ENCODE measurements around the gene GLO1. TPM values are rescaled to one million over a fixed set of nuclear protein-coding genes. Genes with fewer than 3 reads are reported as not detected.

The GLO1 gene
- total RNA-seq, 4 donors from 2014 or later = 90.0 to 105 (median 96.7) TPM

DNA sequence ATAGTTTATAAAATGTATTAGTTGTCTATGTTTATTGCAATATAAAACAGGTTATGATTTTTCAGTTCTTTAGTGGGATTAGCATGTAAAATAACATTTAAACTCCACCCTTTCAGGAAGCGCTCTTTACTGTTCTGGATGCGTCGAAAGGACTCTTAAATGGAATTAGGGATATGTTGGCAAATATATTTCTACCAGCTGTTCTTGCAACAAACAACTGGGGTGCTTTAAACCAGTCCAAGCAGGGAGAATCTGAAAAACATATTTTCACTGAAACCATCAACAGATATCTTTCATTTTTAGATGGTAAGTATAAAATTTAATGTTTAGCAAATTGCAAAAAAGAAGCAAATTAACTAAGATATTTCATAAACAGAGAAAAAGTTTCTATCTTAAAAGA, 34.0 kb upstream of the GLO1 start:
- Histone ChIP-seq H3K4me1 (no peaks in the 10 kb centered on the region), H3K36me3 (no peaks in the 10 kb centered on the region), H3K9me3 (no peaks in the 10 kb centered on the region), H3K4me3 (replicated peaks in 1 of 3) (no peak overlapping the region), H3K27me3 (no peaks in the 10 kb centered on the region), H3K27ac (no peak overlapping the region)
- no peak for TF ChIP-seq POLR2A (IDR thresholded peaks at IDR 0.05)
- TF ChIP-seq, protein P1, sequence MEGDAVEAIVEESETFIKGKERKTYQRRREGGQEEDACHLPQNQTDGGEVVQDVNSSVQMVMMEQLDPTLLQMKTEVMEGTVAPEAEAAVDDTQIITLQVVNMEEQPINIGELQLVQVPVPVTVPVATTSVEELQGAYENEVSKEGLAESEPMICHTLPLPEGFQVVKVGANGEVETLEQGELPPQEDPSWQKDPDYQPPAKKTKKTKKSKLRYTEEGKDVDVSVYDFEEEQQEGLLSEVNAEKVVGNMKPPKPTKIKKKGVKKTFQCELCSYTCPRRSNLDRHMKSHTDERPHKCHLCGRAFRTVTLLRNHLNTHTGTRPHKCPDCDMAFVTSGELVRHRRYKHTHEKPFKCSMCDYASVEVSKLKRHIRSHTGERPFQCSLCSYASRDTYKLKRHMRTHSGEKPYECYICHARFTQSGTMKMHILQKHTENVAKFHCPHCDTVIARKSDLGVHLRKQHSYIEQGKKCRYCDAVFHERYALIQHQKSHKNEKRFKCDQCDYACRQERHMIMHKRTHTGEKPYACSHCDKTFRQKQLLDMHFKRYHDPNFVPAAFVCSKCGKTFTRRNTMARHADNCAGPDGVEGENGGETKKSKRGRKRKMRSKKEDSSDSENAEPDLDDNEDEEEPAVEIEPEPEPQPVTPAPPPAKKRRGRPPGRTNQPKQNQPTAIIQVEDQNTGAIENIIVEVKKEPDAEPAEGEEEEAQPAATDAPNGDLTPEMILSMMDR (IDR thresholded peaks at IDR 0.05) = no peak
- intact Hi-C loops (cut with DNase I) = no loop called here
- no peak for DNase-seq
- 93 to 94% methylated on average over 3 of the region's 3 CpGs for whole genome bisulfite sequencing, 2 donors

DNA sequence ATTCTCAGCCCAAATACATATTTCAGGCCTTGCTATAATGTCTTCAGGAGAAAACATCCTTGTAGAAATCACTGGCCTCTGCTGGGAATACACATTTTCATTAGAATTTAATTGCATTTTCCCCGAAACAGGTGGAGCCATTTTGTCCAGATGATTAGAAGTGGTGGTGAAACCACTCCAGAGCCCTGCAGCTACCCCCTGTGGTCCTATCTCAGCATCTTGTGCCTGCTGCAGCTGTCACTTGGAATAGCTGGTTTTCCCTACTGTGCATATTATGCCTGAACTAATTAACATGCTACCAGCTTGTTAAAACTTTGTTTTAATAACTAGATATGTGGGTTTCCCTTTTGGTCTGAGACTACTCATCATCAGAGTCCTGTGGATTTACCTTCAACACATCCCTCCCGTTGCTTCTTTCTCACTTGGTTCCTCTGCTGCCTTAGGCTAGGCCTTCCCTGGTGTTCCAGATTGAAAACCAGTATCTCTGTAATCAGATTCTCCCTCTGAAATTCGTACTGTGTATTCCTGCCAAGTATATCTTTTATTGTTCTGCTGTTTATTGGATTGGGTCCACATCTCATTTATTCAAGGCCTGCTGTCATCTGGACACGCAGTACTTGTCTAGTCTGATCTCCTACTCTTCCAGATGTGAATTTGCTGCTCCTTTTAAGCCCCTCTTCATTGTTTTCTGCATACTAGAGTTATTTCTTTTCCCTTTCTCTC, 27.4 kb upstream of the GLO1 start:
- Histone ChIP-seq H3K36me3 (no peaks in the 10 kb centered on the region), H3K9me3 (no peaks in the 10 kb centered on the region), H3K27me3 (no peaks in the 10 kb centered on the region), H3K4me1 (no peaks in the 10 kb centered on the region), H3K4me3 (replicated peaks in 1 of 3) (no peak overlapping the region), H3K27ac (no peak overlapping the region)
- intact Hi-C loops (cut with DNase I) = no loop called here
- DNase-seq = no peak
- 70 to 71% methylated on average over 4 of the region's 4 CpGs for WGBS, 2 donors
- TF ChIP-seq, protein P1 (IDR thresholded peaks at IDR 0.05) = no peak
- TF ChIP-seq POLR2A (IDR thresholded peaks at IDR 0.05) = no peak

DNA sequence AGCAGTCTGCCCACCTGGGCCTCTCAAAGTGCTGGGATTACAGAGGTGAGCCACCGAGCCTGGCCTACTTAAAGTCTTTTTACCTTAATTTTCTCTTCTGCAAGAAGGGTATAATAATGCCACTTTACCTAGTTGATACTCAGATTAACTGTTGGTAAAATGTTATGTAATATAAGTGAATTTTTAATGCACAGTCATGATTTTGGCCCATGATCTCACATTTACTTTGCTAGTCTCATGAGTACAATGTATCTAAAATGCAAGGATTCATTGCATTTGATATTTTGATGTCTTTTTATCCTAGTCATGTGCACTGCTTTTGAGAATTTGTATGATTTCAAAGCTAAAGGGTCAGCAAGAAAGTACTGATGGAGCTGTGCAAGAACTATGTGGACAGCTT, 25.3 kb upstream of the GLO1 start:
- WGBS, 2 donors = 89 to 92% methylated on average over 1 of the region's 1 CpG
- Histone ChIP-seq H3K27me3 (no peaks in the 10 kb centered on the region), H3K27ac (no peak overlapping the region), H3K36me3 (no peaks in the 10 kb centered on the region), H3K4me3 (replicated peaks in 1 of 3) (no peak overlapping the region), H3K4me1 (no peaks in the 10 kb centered on the region), H3K9me3 (no peaks in the 10 kb centered on the region)
- TF ChIP-seq, protein P1 (IDR thresholded peaks at IDR 0.05) = no peak
- TF ChIP-seq POLR2A (IDR thresholded peaks at IDR 0.05) = no peak
- no peak for DNase-seq
- intact Hi-C loops (cut with DNase I) = no loop called here

DNA sequence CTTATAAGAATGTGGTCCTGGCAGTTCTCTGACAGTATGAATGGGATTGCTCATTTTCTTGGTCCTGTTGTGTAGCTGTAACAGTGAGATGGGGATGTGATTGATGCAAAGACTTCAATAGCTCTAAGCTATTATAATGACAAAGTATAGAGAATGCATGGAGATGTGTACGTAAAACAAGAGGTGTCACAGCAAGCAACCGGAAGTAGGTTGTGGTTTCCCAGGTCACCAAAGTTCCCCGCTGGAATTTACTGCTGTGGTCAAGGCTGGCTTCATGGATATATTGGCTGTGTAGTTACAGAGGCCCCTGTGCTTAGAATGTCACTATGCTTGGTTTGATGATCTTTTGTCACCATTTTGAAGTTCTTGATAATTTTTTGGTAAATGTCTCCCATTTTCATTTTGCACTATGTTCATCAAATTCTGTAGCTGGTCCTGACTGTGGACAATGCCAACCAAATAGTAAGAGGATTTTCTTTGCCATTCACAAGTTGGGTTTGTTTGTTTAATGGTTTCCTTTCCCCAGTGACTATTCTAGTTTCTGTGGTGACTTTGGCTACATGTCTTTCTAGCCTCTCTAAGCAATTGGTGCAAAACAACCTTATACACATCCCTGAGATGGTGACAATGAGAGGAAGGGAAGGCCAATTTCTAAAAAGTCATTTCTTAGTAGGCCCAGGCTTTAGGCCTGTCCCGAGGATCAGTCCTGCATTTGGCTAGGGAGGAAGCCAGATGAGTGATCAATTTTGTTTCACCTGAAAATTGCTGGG, 22.7 kb upstream of the GLO1 start:
- Histone ChIP-seq H3K9me3 (no peaks in the 10 kb centered on the region), H3K36me3 (no peaks in the 10 kb centered on the region), H3K4me1 (no peaks in the 10 kb centered on the region), H3K27me3 (no peaks in the 10 kb centered on the region), H3K4me3 (replicated peaks in 1 of 3) (no peak overlapping the region), H3K27ac (no peak overlapping the region)
- intact Hi-C loops (cut with DNase I) = no loop called here
- no peak for DNase-seq
- TF ChIP-seq, protein P1 (IDR thresholded peaks at IDR 0.05) = no peak
- 86 to 90% methylated on average over 4 of the region's 4 CpGs for WGBS, 2 donors

DNA sequence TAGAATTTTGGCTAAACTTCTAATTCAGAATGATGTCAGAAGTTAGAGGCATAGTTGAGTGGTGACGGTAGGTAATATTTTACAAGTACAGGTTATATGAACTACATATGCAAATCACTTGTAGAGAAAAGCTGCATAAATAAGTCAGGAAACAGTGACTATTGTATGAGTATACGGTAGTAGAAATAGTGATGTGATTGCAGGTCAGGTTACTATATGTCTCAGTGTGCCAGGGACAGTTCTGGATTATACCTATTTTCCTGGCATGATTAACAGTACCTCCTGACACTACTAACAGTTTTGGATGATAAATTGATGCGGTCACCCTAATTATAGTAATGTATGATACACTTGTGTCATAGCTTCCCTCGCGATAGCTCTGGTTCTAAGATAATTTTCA, 21.4 kb upstream of the GLO1 start:
- no peaks in the 10 kb centered on the region for H3K27me3 ChIP-seq
- H3K9me3 ChIP-seq = no peaks in the 10 kb centered on the region
- intact Hi-C loops (cut with DNase I) = no loop called here
- H3K27ac ChIP-seq = no peak overlapping the region
- TF ChIP-seq POLR2A (IDR thresholded peaks at IDR 0.05) = no peak
- TF ChIP-seq, protein P1 (IDR thresholded peaks at IDR 0.05) = no peak
- no peak overlapping the region for H3K4me3 ChIP-seq (replicated peaks in 1 of 3)
- 76 to 87% methylated on average over 5 of the region's 5 CpGs for whole genome bisulfite sequencing, 2 donors
- H3K4me1 ChIP-seq = no peaks in the 10 kb centered on the region
- no peaks in the 10 kb centered on the region for H3K36me3 ChIP-seq
- DNase-seq = no peak
